Measurements from ENCODE around the gene LRRC15.

LRRC15 gene

GRCh38 chr3:194314388-194315068 lies 55.0 kb downstream of the LRRC15 start:
- Histone ChIP-seq H3K79me2 (ENCODE audit: control insufficient read depth, low read length) (no peaks in the 10 kb centered on the region), H3K36me3 (ENCODE audit: control insufficient read depth, low read length) (no peaks in the 10 kb centered on the region), H3K4me2 (ENCODE audit: low read length) (no peak overlapping the region), H3K9me3 (ENCODE audit: control insufficient read depth, insufficient read depth, low read length) (peaks cover 10% of the 10 kb centered on the region), H3K9me2 (replicated peaks; ENCODE audit: control insufficient read depth, low read length) (no peaks in the 10 kb centered on the region), H3K4me3 (ENCODE audit: low read length) (no peak overlapping the region), H3K27me3 (ENCODE audit: control insufficient read depth, low read length) (peaks cover 94% of the 10 kb centered on the region), H3K4me1 (ENCODE audit: control insufficient read depth, low read length) (peaks cover 7% of the 10 kb centered on the region), H3F3A (ENCODE audit: control insufficient read depth, insufficient read depth) (no peaks in the 10 kb centered on the region), H4K20me1 (ENCODE audit: control insufficient read depth, insufficient read depth, low read depth, low read length) (peaks cover 11% of the 10 kb centered on the region), H3K27ac (ENCODE audit: low read depth, low read length) (no peak overlapping the region)
- TF ChIP-seq EZH2phosphoT487 (IDR thresholded peaks at IDR 0.05; ENCODE audit: borderline replicate concordance, low read length) = no peak
- no peak for TF ChIP-seq CTCF (IDR thresholded peaks at IDR 0.05; ENCODE audit: low read depth, low read length, poor library complexity, severe bottlenecking)

- Histone ChIP-seq H4K20me1 (ENCODE audit: control insufficient read depth, insufficient read depth, low read depth, low read length) (peaks cover 11% of the 10 kb centered on the region), H3K79me2 (ENCODE audit: control insufficient read depth, low read length) (no peaks in the 10 kb centered on the region), H3F3A (ENCODE audit: control insufficient read depth, insufficient read depth) (no peaks in the 10 kb centered on the region), H3K27me3 (ENCODE audit: control insufficient read depth, low read length) (peaks cover 94% of the 10 kb centered on the region), H3K4me1 (ENCODE audit: control insufficient read depth, low read length) (peaks cover 7% of the 10 kb centered on the region), H3K4me3 (ENCODE audit: low read length) (no peak overlapping the region), H3K4me2 (ENCODE audit: low read length) (no peak overlapping the region), H3K9me2 (replicated peaks; ENCODE audit: control insufficient read depth, low read length) (no peaks in the 10 kb centered on the region), H3K9me3 (ENCODE audit: control insufficient read depth, insufficient read depth, low read length) (peaks cover 6% of the 10 kb centered on the region), H3K36me3 (ENCODE audit: control insufficient read depth, low read length) (no peaks in the 10 kb centered on the region), H3K27ac (ENCODE audit: low read depth, low read length) (no peak overlapping the region)
- no peak for TF ChIP-seq EZH2phosphoT487 (IDR thresholded peaks at IDR 0.05; ENCODE audit: borderline replicate concordance, low read length)
- TF ChIP-seq CTCF (IDR thresholded peaks at IDR 0.05; ENCODE audit: low read depth, low read length, poor library complexity, severe bottlenecking) = no peak
Observed at GRCh38 chr3:194313560-194314387, 55.8 kb downstream of the LRRC15 start.

GRCh38 chr3:194312743-194313281 lies 56.7 kb downstream of the LRRC15 start:
- no peak overlapping the region for H3K4me3 ChIP-seq (ENCODE audit: low read length)

More at GRCh38 chr3:194312743-194313281, 56.7 kb downstream of the LRRC15 start:
- Histone ChIP-seq H3F3A (ENCODE audit: control insufficient read depth, insufficient read depth) (no peaks in the 10 kb centered on the region), H3K9me3 (ENCODE audit: control insufficient read depth, insufficient read depth, low read length) (no peaks in the 10 kb centered on the region), H4K20me1 (ENCODE audit: control insufficient read depth, insufficient read depth, low read depth, low read length) (peaks cover 14% of the 10 kb centered on the region), H3K27ac (ENCODE audit: low read depth, low read length) (no peak overlapping the region), H3K9me2 (replicated peaks; ENCODE audit: control insufficient read depth, low read length) (no peaks in the 10 kb centered on the region), H3K27me3 (ENCODE audit: control insufficient read depth, low read length) (peaks cover 96% of the 10 kb centered on the region), H3K79me2 (ENCODE audit: control insufficient read depth, low read length) (no peaks in the 10 kb centered on the region), H3K4me2 (ENCODE audit: low read length) (no peak overlapping the region), H3K4me1 (ENCODE audit: control insufficient read depth, low read length) (peaks cover 10% of the 10 kb centered on the region), H3K36me3 (ENCODE audit: control insufficient read depth, low read length) (no peaks in the 10 kb centered on the region)
- TF ChIP-seq CTCF (IDR thresholded peaks at IDR 0.05; ENCODE audit: low read depth, low read length, poor library complexity, severe bottlenecking) (no peak), EZH2phosphoT487 (IDR thresholded peaks at IDR 0.05; ENCODE audit: borderline replicate concordance, low read length) (no peak)

Measured in DOHH2 (cell line).